H9 (cell line): ENCODE results near the gene IL1RAPL1. TPM values are rescaled to one million over a fixed set of nuclear protein-coding genes. Genes with fewer than 3 reads are reported as not detected.

ENCODE experiments used
- DNase-seq: peaks from one replicate; pipeline ENCODE4 v3.0.0-alpha.2; 2017
- H2AFZ ChIP-seq: one replicate; pipeline ENCODE4 v1.6.1; 2013; ENCODE audit warnings: mild to moderate bottlenecking, low read length, control low read depth, moderate library complexity
- H2AK5ac ChIP-seq: 2 replicates; pipeline ENCODE4 v1.6.1; 2013; ENCODE audit warnings: low read length, control low read depth, mixed read lengths; ENCODE audit not compliant: insufficient read length
- H2BK120ac ChIP-seq: one replicate; pipeline ENCODE4 v1.6.1; 2013; ENCODE audit warnings: low read depth, mild to moderate bottlenecking, low read length, control low read depth, inconsistent platforms; ENCODE audit not compliant: poor library complexity, severe bottlenecking
- H2BK12ac ChIP-seq: 2 replicates; pipeline ENCODE4 v1.6.1; 2013; ENCODE audit warnings: low read length, control low read depth, mixed read lengths, low read depth; ENCODE audit not compliant: insufficient read length
- H2BK15ac ChIP-seq: 2 replicates; pipeline ENCODE4 v1.6.1; 2013; ENCODE audit warnings: low read depth, low read length, control low read depth
- H2BK20ac ChIP-seq: one replicate; pipeline ENCODE4 v1.6.1; 2013; ENCODE audit warnings: low read depth, mild to moderate bottlenecking, low read length, control low read depth, inconsistent platforms; ENCODE audit not compliant: poor library complexity, severe bottlenecking
- H2BK5ac ChIP-seq: 2 replicates; pipeline ENCODE4 v1.6.1; 2013; ENCODE audit warnings: low read length, control low read depth, mixed read lengths; ENCODE audit not compliant: insufficient read length
- H3K14ac ChIP-seq: 2 replicates; pipeline ENCODE4 v1.6.1; 2013; ENCODE audit warnings: low read length, control low read depth; ENCODE audit not compliant: insufficient read depth
- H3K18ac ChIP-seq: 2 replicates; pipeline ENCODE4 v1.6.1; 2013; ENCODE audit warnings: low read depth, mild to moderate bottlenecking, mixed read lengths, low read length, control low read depth; ENCODE audit not compliant: insufficient read length
- H3K23ac ChIP-seq: 2 replicates; pipeline ENCODE4 v1.6.1; 2013; ENCODE audit warnings: low read length, control low read depth, mixed read lengths, low read depth; ENCODE audit not compliant: insufficient read length
- H3K23me2 ChIP-seq: 2 replicates; pipeline ENCODE4 v1.6.1; 2013; ENCODE audit warnings: low read depth, mild to moderate bottlenecking, mixed read lengths, low read length, control low read depth; ENCODE audit not compliant: insufficient read length, poor library complexity, severe bottlenecking
- H3K27ac ChIP-seq: 2 replicates; pipeline ENCODE4 v1.5.1; 2013; ENCODE audit warnings: low read length, control low read depth, mixed read lengths, low read depth; ENCODE audit not compliant: insufficient read length
- H3K27me3 ChIP-seq: 2 replicates; pipeline ENCODE4 v1.6.1; 2013; ENCODE audit warnings: low read length, control low read depth, inconsistent platforms; ENCODE audit not compliant: insufficient read depth
- H3K4ac ChIP-seq: 2 replicates; pipeline ENCODE4 v1.6.1; 2013; ENCODE audit warnings: low read depth, mild to moderate bottlenecking, control low read depth, inconsistent platforms, low read length, moderate library complexity
- H3K4me1 ChIP-seq: 2 replicates; pipeline ENCODE4 v1.6.1; 2013; ENCODE audit warnings: low read length, control low read depth, inconsistent platforms; ENCODE audit not compliant: insufficient read depth
- H3K4me2 ChIP-seq: 2 replicates; pipeline ENCODE4 v1.6.1; 2013; ENCODE audit warnings: low read length, control low read depth, mixed read lengths; ENCODE audit not compliant: insufficient read length, insufficient read depth
- H3K56ac ChIP-seq: 2 replicates; pipeline ENCODE4 v1.6.1; 2013; ENCODE audit warnings: low read depth, mild to moderate bottlenecking, mixed read lengths, low read length, control low read depth; ENCODE audit not compliant: insufficient read length
- H3K79me1 ChIP-seq: 2 replicates; pipeline ENCODE4 v1.6.1; 2013; ENCODE audit warnings: low read depth, mild to moderate bottlenecking, moderate library complexity, low read length, control low read depth, inconsistent platforms; ENCODE audit not compliant: insufficient read depth, poor library complexity, severe bottlenecking
- H3K79me2 ChIP-seq: 2 replicates; pipeline ENCODE4 v1.6.1; 2013; ENCODE audit warnings: low read length, control low read depth, inconsistent platforms; ENCODE audit not compliant: insufficient read depth
- H3K9ac ChIP-seq: 2 replicates; pipeline ENCODE4 v1.6.1; 2013; ENCODE audit warnings: low read length, control low read depth, mixed read lengths; ENCODE audit not compliant: insufficient read length; ENCODE audit errors: extremely low read depth
- H3K9me3 ChIP-seq: one replicate; pipeline ENCODE4 v1.6.1; 2013; ENCODE audit warnings: low read depth, low read length, inconsistent platforms; ENCODE audit not compliant: control insufficient read depth
- H3T11ph ChIP-seq: one replicate; pipeline ENCODE4 v1.6.1; 2013; ENCODE audit warnings: mild to moderate bottlenecking, low read length, control low read depth, inconsistent platforms
- H4K20me1 ChIP-seq: one replicate; pipeline ENCODE4 v1.6.1; 2013; ENCODE audit not compliant: control insufficient read depth, insufficient read length, insufficient read depth
- H4K5ac ChIP-seq: 2 replicates; pipeline ENCODE4 v1.6.1; 2013; ENCODE audit warnings: low read depth, mild to moderate bottlenecking, mixed read lengths, low read length, control low read depth; ENCODE audit not compliant: insufficient read length
- H4K8ac ChIP-seq: replicated peaks from 2 replicates; pipeline ENCODE4 v1.6.1; 2013; ENCODE audit warnings: low read length, control low read depth, mixed read lengths, low read depth; ENCODE audit not compliant: insufficient read length
- H4K91ac ChIP-seq: 2 replicates; pipeline ENCODE4 v1.6.1; 2013; ENCODE audit warnings: low read depth, mild to moderate bottlenecking, moderate library complexity, mixed read lengths, low read length, control low read depth; ENCODE audit not compliant: insufficient read length
- H3K27ac Mint-ChIP-seq, 3 experiments: 2 replicates in 2 of 3; 3 replicates in 1 of 3; pipeline ENCODE4 v1.8.0; 2020 to 2021; ENCODE audit warnings: mixed read lengths in 3 of 3, mild to moderate bottlenecking in 1 of 3, moderate library complexity in 1 of 3
- H3K27me3 Mint-ChIP-seq: 2 replicates; pipeline ENCODE4 v1.8.0; 2021; ENCODE audit warnings: low read depth, mild to moderate bottlenecking, moderate library complexity, mixed read lengths
- H3K36me3 Mint-ChIP-seq, 3 experiments: 2 replicates in 2 of 3; 3 replicates in 1 of 3; pipeline ENCODE4 v1.8.0; 2020 to 2021; ENCODE audit warnings: low read depth in 3 of 3, mixed read lengths in 3 of 3; ENCODE audit not compliant: insufficient read depth in 1 of 3
- H3K4me1 Mint-ChIP-seq, 2 experiments: 2 replicates each; pipeline ENCODE4 v1.8.0; 2020; ENCODE audit warnings: mixed read lengths in 2 of 2
- H3K4me3 Mint-ChIP-seq, 2 experiments: 2 replicates in 1 of 2; 3 replicates in 1 of 2; pipeline ENCODE4 v1.8.0; 2020 to 2021; ENCODE audit warnings: mild to moderate bottlenecking in 2 of 2, mixed read lengths in 2 of 2, moderate library complexity in 1 of 2
- H3K9me3 Mint-ChIP-seq, 2 experiments: 2 replicates in 1 of 2; 3 replicates in 1 of 2; pipeline ENCODE4 v1.8.0; 2020; ENCODE audit warnings: mild to moderate bottlenecking in 2 of 2, mixed read lengths in 2 of 2, moderate library complexity in 1 of 2
- CTCF ChIP-seq: fragments of 200-600 bp; sonication (generic); conservative IDR thresholded peaks from 3 replicates; pipeline ENCODE4 v1.8.0; 2021; ENCODE audit warnings: antibody characterized with exemption, mild to moderate bottlenecking
- WGBS: extraction: QIAGEN DNeasy Blood & Tissue Kit; methylation state at CpG from one replicate; pipeline ENCODE4 v1.1.7; 2013; ENCODE audit warnings: missing lambda C conversion rate, low lambda C conversion rate, mixed read lengths; ENCODE audit not compliant: insufficient read length; ENCODE audit errors: extremely low coverage; 5-methylcytosine and 5-hydroxymethylcytosine counted together
- total RNA-seq: library from RNA; stranded (reverse); gene quantifications from 2 replicates; pipeline ENCODE4 v1.2.1, GENCODE V29; 2021

Gene IL1RAPL1
- total RNA-seq, 1 experiment from 2014 or later, result 0.31 TPM

GRCh38 chrX:29281078-29281742 lies 694.0 kb downstream of the IL1RAPL1 start:
- no peaks in the 10 kb centered on the region for H3K79me1 ChIP-seq
- no peak overlapping the region for H3K27ac Mint-ChIP-seq
- H3K36me3 Mint-ChIP-seq, result peaks cover 0 to 11% (median 2%) of the 10 kb centered on the region in 3 experiments; a peak in 2 of 7 replicates
- H2BK12ac ChIP-seq, result no peak overlapping the region
- H3K23ac ChIP-seq, result no peak overlapping the region
- H3K9me3 ChIP-seq, result no peaks in the 10 kb centered on the region
- no peak for TF ChIP-seq CTCF
- no peak overlapping the region for H2BK20ac ChIP-seq
- H3K4me1 ChIP-seq, result no peaks in the 10 kb centered on the region
- no peak overlapping the region for H3K4me2 ChIP-seq
- no peak overlapping the region for H4K91ac ChIP-seq
- H3K79me2 ChIP-seq, result no peaks in the 10 kb centered on the region
- H3K4me1 Mint-ChIP-seq, result 0 out of 4 replicates have a peak, but pooled peaks cover 0 to 4% of the 10 kb centered on the region in 2 experiments
- WGBS, result no CpG with 5 or more reads among the region's 2 CpGs
- no peak overlapping the region for H3K14ac ChIP-seq
- no peak overlapping the region for H3K4me3 Mint-ChIP-seq
- H2BK120ac ChIP-seq, result no peak overlapping the region
- H2AFZ ChIP-seq, result no peak overlapping the region
- no peak overlapping the region for H3K56ac ChIP-seq
- no peak overlapping the region for H4K8ac ChIP-seq
- H4K20me1 ChIP-seq, result no peaks in the 10 kb centered on the region
- no peak for DNase-seq
- H3K27me3 Mint-ChIP-seq, result no peaks in the 10 kb centered on the region
- H3T11ph ChIP-seq, result no peak overlapping the region
- no peak overlapping the region for H3K9ac ChIP-seq
- H2BK5ac ChIP-seq, result no peak overlapping the region
- H3K27me3 ChIP-seq, result no peaks in the 10 kb centered on the region
- H2BK15ac ChIP-seq, result no peak overlapping the region
- no peak overlapping the region for H3K4ac ChIP-seq
- H3K9me3 Mint-ChIP-seq, result peaks cover 15 to 60% of the 10 kb centered on the region in 2 experiments
- no peak overlapping the region for H4K5ac ChIP-seq
- no peak overlapping the region for H3K27ac ChIP-seq
- H3K18ac ChIP-seq, result no peak overlapping the region
- H2AK5ac ChIP-seq, result no peak overlapping the region
- no peaks in the 10 kb centered on the region for H3K23me2 ChIP-seq
